H9 (cell line): Measurements from ENCODE around the gene KLRD1. TPM values are rescaled to one million over a fixed set of nuclear protein-coding genes. Genes with fewer than 3 reads are reported as not detected.

Experiments
- DNase-seq: peaks from one replicate; pipeline ENCODE4 v3.0.0-alpha.2; 2017
- H2AFZ ChIP-seq: one replicate; pipeline ENCODE4 v1.6.1; 2013; ENCODE audit warnings: mild to moderate bottlenecking, low read length, control low read depth, moderate library complexity
- H2AK5ac ChIP-seq: 2 replicates; pipeline ENCODE4 v1.6.1; 2013; ENCODE audit warnings: low read length, control low read depth, mixed read lengths; ENCODE audit not compliant: insufficient read length
- H2BK120ac ChIP-seq: one replicate; pipeline ENCODE4 v1.6.1; 2013; ENCODE audit warnings: low read depth, mild to moderate bottlenecking, low read length, control low read depth, inconsistent platforms; ENCODE audit not compliant: poor library complexity, severe bottlenecking
- H2BK12ac ChIP-seq: 2 replicates; pipeline ENCODE4 v1.6.1; 2013; ENCODE audit warnings: low read length, control low read depth, mixed read lengths, low read depth; ENCODE audit not compliant: insufficient read length
- H2BK15ac ChIP-seq: 2 replicates; pipeline ENCODE4 v1.6.1; 2013; ENCODE audit warnings: low read depth, low read length, control low read depth
- H2BK20ac ChIP-seq: one replicate; pipeline ENCODE4 v1.6.1; 2013; ENCODE audit warnings: low read depth, mild to moderate bottlenecking, low read length, control low read depth, inconsistent platforms; ENCODE audit not compliant: poor library complexity, severe bottlenecking
- H2BK5ac ChIP-seq: 2 replicates; pipeline ENCODE4 v1.6.1; 2013; ENCODE audit warnings: low read length, control low read depth, mixed read lengths; ENCODE audit not compliant: insufficient read length
- H3K14ac ChIP-seq: 2 replicates; pipeline ENCODE4 v1.6.1; 2013; ENCODE audit warnings: low read length, control low read depth; ENCODE audit not compliant: insufficient read depth
- H3K18ac ChIP-seq: 2 replicates; pipeline ENCODE4 v1.6.1; 2013; ENCODE audit warnings: low read depth, mild to moderate bottlenecking, mixed read lengths, low read length, control low read depth; ENCODE audit not compliant: insufficient read length
- H3K23ac ChIP-seq: 2 replicates; pipeline ENCODE4 v1.6.1; 2013; ENCODE audit warnings: low read length, control low read depth, mixed read lengths, low read depth; ENCODE audit not compliant: insufficient read length
- H3K23me2 ChIP-seq: 2 replicates; pipeline ENCODE4 v1.6.1; 2013; ENCODE audit warnings: low read depth, mild to moderate bottlenecking, mixed read lengths, low read length, control low read depth; ENCODE audit not compliant: insufficient read length, poor library complexity, severe bottlenecking
- H3K27ac ChIP-seq: 2 replicates; pipeline ENCODE4 v1.5.1; 2013; ENCODE audit warnings: low read length, control low read depth, mixed read lengths, low read depth; ENCODE audit not compliant: insufficient read length
- H3K27me3 ChIP-seq: 2 replicates; pipeline ENCODE4 v1.6.1; 2013; ENCODE audit warnings: low read length, control low read depth, inconsistent platforms; ENCODE audit not compliant: insufficient read depth
- H3K4ac ChIP-seq: 2 replicates; pipeline ENCODE4 v1.6.1; 2013; ENCODE audit warnings: low read depth, mild to moderate bottlenecking, control low read depth, inconsistent platforms, low read length, moderate library complexity
- H3K4me1 ChIP-seq: 2 replicates; pipeline ENCODE4 v1.6.1; 2013; ENCODE audit warnings: low read length, control low read depth, inconsistent platforms; ENCODE audit not compliant: insufficient read depth
- H3K4me2 ChIP-seq: 2 replicates; pipeline ENCODE4 v1.6.1; 2013; ENCODE audit warnings: low read length, control low read depth, mixed read lengths; ENCODE audit not compliant: insufficient read length, insufficient read depth
- H3K56ac ChIP-seq: 2 replicates; pipeline ENCODE4 v1.6.1; 2013; ENCODE audit warnings: low read depth, mild to moderate bottlenecking, mixed read lengths, low read length, control low read depth; ENCODE audit not compliant: insufficient read length
- H3K79me1 ChIP-seq: 2 replicates; pipeline ENCODE4 v1.6.1; 2013; ENCODE audit warnings: low read depth, mild to moderate bottlenecking, moderate library complexity, low read length, control low read depth, inconsistent platforms; ENCODE audit not compliant: insufficient read depth, poor library complexity, severe bottlenecking
- H3K79me2 ChIP-seq: 2 replicates; pipeline ENCODE4 v1.6.1; 2013; ENCODE audit warnings: low read length, control low read depth, inconsistent platforms; ENCODE audit not compliant: insufficient read depth
- H3K9ac ChIP-seq: 2 replicates; pipeline ENCODE4 v1.6.1; 2013; ENCODE audit warnings: low read length, control low read depth, mixed read lengths; ENCODE audit not compliant: insufficient read length; ENCODE audit errors: extremely low read depth
- H3K9me3 ChIP-seq: one replicate; pipeline ENCODE4 v1.6.1; 2013; ENCODE audit warnings: low read depth, low read length, inconsistent platforms; ENCODE audit not compliant: control insufficient read depth
- H3T11ph ChIP-seq: one replicate; pipeline ENCODE4 v1.6.1; 2013; ENCODE audit warnings: mild to moderate bottlenecking, low read length, control low read depth, inconsistent platforms
- H4K20me1 ChIP-seq: one replicate; pipeline ENCODE4 v1.6.1; 2013; ENCODE audit not compliant: control insufficient read depth, insufficient read length, insufficient read depth
- H4K5ac ChIP-seq: 2 replicates; pipeline ENCODE4 v1.6.1; 2013; ENCODE audit warnings: low read depth, mild to moderate bottlenecking, mixed read lengths, low read length, control low read depth; ENCODE audit not compliant: insufficient read length
- H4K8ac ChIP-seq: replicated peaks from 2 replicates; pipeline ENCODE4 v1.6.1; 2013; ENCODE audit warnings: low read length, control low read depth, mixed read lengths, low read depth; ENCODE audit not compliant: insufficient read length
- H4K91ac ChIP-seq: 2 replicates; pipeline ENCODE4 v1.6.1; 2013; ENCODE audit warnings: low read depth, mild to moderate bottlenecking, moderate library complexity, mixed read lengths, low read length, control low read depth; ENCODE audit not compliant: insufficient read length
- H3K27ac Mint-ChIP-seq, 3 experiments: 2 replicates in 2 of 3; 3 replicates in 1 of 3; pipeline ENCODE4 v1.8.0; 2020 to 2021; ENCODE audit warnings: mixed read lengths in 3 of 3, mild to moderate bottlenecking in 1 of 3, moderate library complexity in 1 of 3
- H3K27me3 Mint-ChIP-seq: 2 replicates; pipeline ENCODE4 v1.8.0; 2021; ENCODE audit warnings: low read depth, mild to moderate bottlenecking, moderate library complexity, mixed read lengths
- H3K36me3 Mint-ChIP-seq, 3 experiments: 2 replicates in 2 of 3; 3 replicates in 1 of 3; pipeline ENCODE4 v1.8.0; 2020 to 2021; ENCODE audit warnings: low read depth in 3 of 3, mixed read lengths in 3 of 3; ENCODE audit not compliant: insufficient read depth in 1 of 3
- H3K4me1 Mint-ChIP-seq, 2 experiments: 2 replicates each; pipeline ENCODE4 v1.8.0; 2020; ENCODE audit warnings: mixed read lengths in 2 of 2
- H3K4me3 Mint-ChIP-seq, 2 experiments: 2 replicates in 1 of 2; 3 replicates in 1 of 2; pipeline ENCODE4 v1.8.0; 2020 to 2021; ENCODE audit warnings: mild to moderate bottlenecking in 2 of 2, mixed read lengths in 2 of 2, moderate library complexity in 1 of 2
- H3K9me3 Mint-ChIP-seq, 2 experiments: 2 replicates in 1 of 2; 3 replicates in 1 of 2; pipeline ENCODE4 v1.8.0; 2020; ENCODE audit warnings: mild to moderate bottlenecking in 2 of 2, mixed read lengths in 2 of 2, moderate library complexity in 1 of 2
- WGBS: extraction: QIAGEN DNeasy Blood & Tissue Kit; methylation state at CpG from one replicate; pipeline ENCODE4 v1.1.7; 2013; ENCODE audit warnings: missing lambda C conversion rate, low lambda C conversion rate, mixed read lengths; ENCODE audit not compliant: insufficient read length; ENCODE audit errors: extremely low coverage; 5-methylcytosine and 5-hydroxymethylcytosine counted together
- total RNA-seq: library from RNA; stranded (reverse); gene quantifications from 2 replicates; pipeline ENCODE4 v1.2.1, GENCODE V29; 2021
- TF ChIP-seq, protein P1 (sequence below): fragments of 200-600 bp; sonication (generic); conservative IDR thresholded peaks from 3 replicates; pipeline ENCODE4 v1.8.0; 2021; ENCODE audit warnings: antibody characterized with exemption, mild to moderate bottlenecking

Gene KLRD1
- total RNA-seq, 1 experiment from 2014 or later, result not detected

DNA sequence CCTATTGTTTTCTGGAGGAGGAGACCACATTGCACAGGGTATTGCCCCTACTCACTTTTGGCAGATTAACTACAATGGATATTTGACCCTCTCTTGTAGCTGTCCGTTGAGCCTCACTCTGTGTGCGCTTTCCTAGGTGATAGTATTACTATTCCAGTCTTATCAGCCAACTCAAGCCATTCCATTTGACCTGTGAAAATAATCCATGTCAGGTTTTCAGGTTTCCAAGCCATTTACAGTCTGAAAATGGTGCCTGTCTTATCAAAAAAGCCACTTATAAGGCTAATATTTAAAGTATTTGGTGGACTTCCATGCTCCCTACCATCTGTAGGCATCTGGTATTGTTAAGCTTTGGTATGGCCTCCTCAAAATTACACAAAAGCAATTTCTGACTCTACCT lies 29.6 kb upstream of the KLRD1 start:
- no peak overlapping the region for H3K4me2 ChIP-seq
- no peak for DNase-seq
- no peaks in the 10 kb centered on the region for H3K79me1 ChIP-seq
- no peak overlapping the region for H3K27ac Mint-ChIP-seq
- no peak overlapping the region for H2AFZ ChIP-seq
- no CpG with 5 or more reads among the region's 2 CpGs for WGBS
- no peaks in the 10 kb centered on the region for H3K4me1 Mint-ChIP-seq
- no peaks in the 10 kb centered on the region for H3K27me3 Mint-ChIP-seq
- H3K27ac ChIP-seq, result no peak overlapping the region
- H2BK5ac ChIP-seq, result no peak overlapping the region
- no peak overlapping the region for H3K23ac ChIP-seq
- no peak overlapping the region for H2BK20ac ChIP-seq
- H3K4me3 Mint-ChIP-seq, result no peak overlapping the region
- no peaks in the 10 kb centered on the region for H3K4me1 ChIP-seq
- H3K36me3 Mint-ChIP-seq, result 0 out of 7 replicates have a peak, but pooled peaks cover 0 to 4% (median 0%) of the 10 kb centered on the region in 3 experiments
- no peak overlapping the region for H4K5ac ChIP-seq
- H3K23me2 ChIP-seq, result no peaks in the 10 kb centered on the region
- H2BK12ac ChIP-seq, result no peak overlapping the region
- H3K14ac ChIP-seq, result no peak overlapping the region
- no peak overlapping the region for H3K9ac ChIP-seq
- H2AK5ac ChIP-seq, result no peak overlapping the region
- no peaks in the 10 kb centered on the region for H3K79me2 ChIP-seq
- no peaks in the 10 kb centered on the region for H3K9me3 ChIP-seq
- H3K9me3 Mint-ChIP-seq, result peaks cover 7 to 15% of the 10 kb centered on the region in 2 experiments; a peak in 4 of 5 replicates
- no peak overlapping the region for H3T11ph ChIP-seq
- H3K4ac ChIP-seq, result no peak overlapping the region
- H3K18ac ChIP-seq, result no peak overlapping the region
- no peak overlapping the region for H2BK15ac ChIP-seq
- no peaks in the 10 kb centered on the region for H4K20me1 ChIP-seq
- no peak overlapping the region for H3K56ac ChIP-seq
- no peaks in the 10 kb centered on the region for H3K27me3 ChIP-seq
- TF ChIP-seq, protein P1, sequence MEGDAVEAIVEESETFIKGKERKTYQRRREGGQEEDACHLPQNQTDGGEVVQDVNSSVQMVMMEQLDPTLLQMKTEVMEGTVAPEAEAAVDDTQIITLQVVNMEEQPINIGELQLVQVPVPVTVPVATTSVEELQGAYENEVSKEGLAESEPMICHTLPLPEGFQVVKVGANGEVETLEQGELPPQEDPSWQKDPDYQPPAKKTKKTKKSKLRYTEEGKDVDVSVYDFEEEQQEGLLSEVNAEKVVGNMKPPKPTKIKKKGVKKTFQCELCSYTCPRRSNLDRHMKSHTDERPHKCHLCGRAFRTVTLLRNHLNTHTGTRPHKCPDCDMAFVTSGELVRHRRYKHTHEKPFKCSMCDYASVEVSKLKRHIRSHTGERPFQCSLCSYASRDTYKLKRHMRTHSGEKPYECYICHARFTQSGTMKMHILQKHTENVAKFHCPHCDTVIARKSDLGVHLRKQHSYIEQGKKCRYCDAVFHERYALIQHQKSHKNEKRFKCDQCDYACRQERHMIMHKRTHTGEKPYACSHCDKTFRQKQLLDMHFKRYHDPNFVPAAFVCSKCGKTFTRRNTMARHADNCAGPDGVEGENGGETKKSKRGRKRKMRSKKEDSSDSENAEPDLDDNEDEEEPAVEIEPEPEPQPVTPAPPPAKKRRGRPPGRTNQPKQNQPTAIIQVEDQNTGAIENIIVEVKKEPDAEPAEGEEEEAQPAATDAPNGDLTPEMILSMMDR, result no peak
- H4K8ac ChIP-seq, result no peak overlapping the region
- no peak overlapping the region for H4K91ac ChIP-seq
- no peak overlapping the region for H2BK120ac ChIP-seq
